ENCODE data around the gene DNAH7.

The DNAH7 gene

GRCh38 chr2:195730912-195731311, 337.7 kb downstream of the DNAH7 start:
- no peak for DNase-seq (ENCODE audit: low spot score)

DNA sequence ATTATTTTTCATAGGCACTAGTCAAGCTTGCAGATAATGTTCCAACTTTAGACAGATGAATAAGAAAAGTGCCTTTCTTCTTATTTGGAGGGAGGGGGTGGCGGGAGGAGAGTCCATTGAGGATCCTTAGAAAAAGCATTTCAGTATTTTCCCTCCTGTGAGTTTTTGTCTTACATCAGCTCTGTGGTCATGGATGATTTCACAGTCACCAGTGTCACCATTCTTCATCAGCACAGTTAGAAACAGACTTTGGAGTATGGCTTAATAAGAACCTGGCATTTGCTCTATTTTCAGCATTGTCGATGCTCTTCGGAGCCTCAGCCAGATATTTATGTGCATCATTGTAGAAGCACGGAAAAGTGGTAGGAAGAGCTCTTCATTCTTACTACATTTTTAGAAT, 341.5 kb downstream of the DNAH7 start:
- H3K4me2 ChIP-seq (ENCODE audit: insufficient read depth, low read length, poor library complexity, severe bottlenecking), result no peak overlapping the region
- H3K9me3 ChIP-seq (replicated peaks in 1 of 2; ENCODE audit: control insufficient read depth in 2 of 2, insufficient read depth in 1 of 2, low read depth in 1 of 2, low read length in 2 of 2), result no peaks in the 10 kb centered on the region
- peaks cover 6 to 79% of the 10 kb centered on the region in 2 donors for H3K36me3 ChIP-seq (replicated peaks in 1 of 2; ENCODE audit: control insufficient read depth in 2 of 2, insufficient read depth in 2 of 2, low read length in 2 of 2)
- H3K27me3 ChIP-seq (ENCODE audit: control insufficient read depth in 3 of 3, insufficient read depth in 3 of 3, low read depth in 1 of 3, low read length in 3 of 3), result no peaks in the 10 kb centered on the region
- H3K4ac ChIP-seq (ENCODE audit: low read length), result no peak overlapping the region
- no peak overlapping the region for H2BK12ac ChIP-seq (ENCODE audit: low read length)
- H3K79me1 ChIP-seq (ENCODE audit: low read depth, low read length), result no peaks in the 10 kb centered on the region
- no peak overlapping the region for H4K8ac ChIP-seq (ENCODE audit: low read depth, low read length)
- H3K27ac ChIP-seq (replicated peaks; ENCODE audit: low read length), result no peak overlapping the region
- WGBS, 2 donors (ENCODE audit: extremely low coverage in 2 of 2, insufficient read length in 2 of 2, insufficient replicate concordance in 1 of 2), result no CpG with 5 or more reads among the region's 4 CpGs
- H2AK5ac ChIP-seq (ENCODE audit: low read depth, low read length), result no peak overlapping the region
- H2BK120ac ChIP-seq (ENCODE audit: low read depth, low read length), result no peak overlapping the region
- H3K14ac ChIP-seq (ENCODE audit: low read length), result no peak overlapping the region
- no peak overlapping the region for H3K9ac ChIP-seq (ENCODE audit: low read depth, low read length, poor library complexity)
- H3K23ac ChIP-seq (ENCODE audit: low read depth, low read length, poor library complexity), result no peak overlapping the region
- H2BK15ac ChIP-seq (ENCODE audit: low read length), result no peak overlapping the region
- no peak for DNase-seq (ENCODE audit: low spot score)
- H3K4me3 ChIP-seq (ENCODE audit: low read length in 2 of 2), result no peak overlapping the region
- H3K4me1 ChIP-seq (ENCODE audit: control insufficient read depth in 2 of 2, insufficient read depth in 1 of 2, low read depth in 1 of 2, low read length in 2 of 2), result no peaks in the 10 kb centered on the region
- H2AFZ ChIP-seq (ENCODE audit: low read length), result no peak overlapping the region
- H2BK5ac ChIP-seq (ENCODE audit: low read length), result no peak overlapping the region
- no peak overlapping the region for H4K91ac ChIP-seq (ENCODE audit: low read depth, low read length, poor library complexity)
- no peak overlapping the region for H3K18ac ChIP-seq (ENCODE audit: low read length)

More at GRCh38 chr2:195730912-195731311, 337.7 kb downstream of the DNAH7 start:
- Histone ChIP-seq H3K4me2 (ENCODE audit: insufficient read depth, low read length, poor library complexity, severe bottlenecking) (no peak overlapping the region), H3K27me3 (ENCODE audit: control insufficient read depth in 3 of 3, insufficient read depth in 3 of 3, low read depth in 1 of 3, low read length in 3 of 3) (no peaks in the 10 kb centered on the region), H2BK120ac (ENCODE audit: low read depth, low read length) (no peak overlapping the region), H4K8ac (ENCODE audit: low read depth, low read length) (no peak overlapping the region), H2AFZ (ENCODE audit: low read length) (no peak overlapping the region), H3K4me1 (ENCODE audit: control insufficient read depth in 2 of 2, insufficient read depth in 1 of 2, low read depth in 1 of 2, low read length in 2 of 2) (no peaks in the 10 kb centered on the region), H3K36me3 (replicated peaks in 1 of 2; ENCODE audit: control insufficient read depth in 2 of 2, insufficient read depth in 2 of 2, low read length in 2 of 2) (peaks cover 10 to 72% of the 10 kb centered on the region in 2 donors), H2BK5ac (ENCODE audit: low read length) (no peak overlapping the region), H4K91ac (ENCODE audit: low read depth, low read length, poor library complexity) (no peak overlapping the region), H2BK15ac (ENCODE audit: low read length) (no peak overlapping the region), H3K23ac (ENCODE audit: low read depth, low read length, poor library complexity) (no peak overlapping the region), H3K79me1 (ENCODE audit: low read depth, low read length) (no peaks in the 10 kb centered on the region), H3K9ac (ENCODE audit: low read depth, low read length, poor library complexity) (no peak overlapping the region), H3K4ac (ENCODE audit: low read length) (no peak overlapping the region), H3K4me3 (ENCODE audit: low read length in 2 of 2) (no peak overlapping the region), H2BK12ac (ENCODE audit: low read length) (no peak overlapping the region), H2AK5ac (ENCODE audit: low read depth, low read length) (no peak overlapping the region), H3K27ac (replicated peaks; ENCODE audit: low read length) (no peak overlapping the region), H3K14ac (ENCODE audit: low read length) (no peak overlapping the region), H3K18ac (ENCODE audit: low read length) (no peak overlapping the region), H3K9me3 (replicated peaks in 1 of 2; ENCODE audit: control insufficient read depth in 2 of 2, insufficient read depth in 1 of 2, low read depth in 1 of 2, low read length in 2 of 2) (no peaks in the 10 kb centered on the region)
- WGBS, 2 donors (ENCODE audit: extremely low coverage in 2 of 2, insufficient read length in 2 of 2, insufficient replicate concordance in 1 of 2), result no CpG with 5 or more reads among the region's 3 CpGs

DNA sequence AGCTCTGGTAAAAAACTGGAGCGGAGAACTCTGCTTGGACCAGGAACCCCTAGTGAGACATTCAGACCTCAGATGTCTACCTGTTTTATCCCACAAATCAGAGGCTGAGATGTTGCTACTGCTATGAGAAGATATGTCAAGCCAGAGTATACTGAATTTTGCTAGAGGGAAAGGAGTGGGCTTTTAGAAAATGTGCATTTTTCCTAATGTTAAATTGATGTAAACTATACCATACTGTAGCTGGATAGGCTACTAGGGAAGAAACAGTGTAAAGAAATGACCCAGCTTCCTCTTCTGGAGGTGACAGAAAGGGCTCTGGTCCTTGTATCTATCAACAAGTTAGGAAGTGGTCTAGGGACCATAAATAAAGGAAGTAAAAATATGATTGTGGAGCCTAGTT, 346.6 kb downstream of the DNAH7 start:
- Histone ChIP-seq H2BK12ac (ENCODE audit: low read length) (no peak overlapping the region), H3K14ac (ENCODE audit: low read length) (no peak overlapping the region), H3K4ac (ENCODE audit: low read length) (no peak overlapping the region), H3K79me1 (ENCODE audit: low read depth, low read length) (no peaks in the 10 kb centered on the region), H2AFZ (ENCODE audit: low read length) (no peak overlapping the region), H3K18ac (ENCODE audit: low read length) (no peak overlapping the region), H2BK15ac (ENCODE audit: low read length) (no peak overlapping the region), H2AK5ac (ENCODE audit: low read depth, low read length) (no peak overlapping the region), H2BK5ac (ENCODE audit: low read length) (no peak overlapping the region), H3K36me3 (replicated peaks in 1 of 2; ENCODE audit: control insufficient read depth in 2 of 2, insufficient read depth in 2 of 2, low read length in 2 of 2) (peaks cover 5 to 78% of the 10 kb centered on the region in 2 donors), H3K4me2 (ENCODE audit: insufficient read depth, low read length, poor library complexity, severe bottlenecking) (no peak overlapping the region), H3K9ac (ENCODE audit: low read depth, low read length, poor library complexity) (no peak overlapping the region), H4K91ac (ENCODE audit: low read depth, low read length, poor library complexity) (no peak overlapping the region), H4K8ac (ENCODE audit: low read depth, low read length) (no peak overlapping the region), H3K27me3 (ENCODE audit: control insufficient read depth in 3 of 3, insufficient read depth in 3 of 3, low read depth in 1 of 3, low read length in 3 of 3) (no peaks in the 10 kb centered on the region), H3K27ac (replicated peaks; ENCODE audit: low read length) (no peak overlapping the region), H2BK120ac (ENCODE audit: low read depth, low read length) (no peak overlapping the region), H3K9me3 (replicated peaks in 1 of 2; ENCODE audit: control insufficient read depth in 2 of 2, insufficient read depth in 1 of 2, low read depth in 1 of 2, low read length in 2 of 2) (no peaks in the 10 kb centered on the region), H3K23ac (ENCODE audit: low read depth, low read length, poor library complexity) (no peak overlapping the region), H3K4me3 (ENCODE audit: low read length in 2 of 2) (no peak overlapping the region), H3K4me1 (ENCODE audit: control insufficient read depth in 2 of 2, insufficient read depth in 1 of 2, low read depth in 1 of 2, low read length in 2 of 2) (no peaks in the 10 kb centered on the region)
- WGBS, 2 donors (ENCODE audit: extremely low coverage in 2 of 2, insufficient read length in 2 of 2, insufficient replicate concordance in 1 of 2), result no CpG with 5 or more reads among the region's 1 CpG
- no peak for DNase-seq (ENCODE audit: low spot score)

GRCh38 chr2:195721042-195721441, 347.6 kb downstream of the DNAH7 start:
- Histone ChIP-seq H3K14ac (ENCODE audit: low read length) (no peak overlapping the region), H2BK5ac (ENCODE audit: low read length) (no peak overlapping the region), H3K79me1 (ENCODE audit: low read depth, low read length) (no peaks in the 10 kb centered on the region), H3K9ac (ENCODE audit: low read depth, low read length, poor library complexity) (no peak overlapping the region), H2BK120ac (ENCODE audit: low read depth, low read length) (no peak overlapping the region), H3K4me1 (ENCODE audit: control insufficient read depth in 2 of 2, insufficient read depth in 1 of 2, low read depth in 1 of 2, low read length in 2 of 2) (no peaks in the 10 kb centered on the region), H3K36me3 (replicated peaks in 1 of 2; ENCODE audit: control insufficient read depth in 2 of 2, insufficient read depth in 2 of 2, low read length in 2 of 2) (peaks cover 8 to 88% of the 10 kb centered on the region in 2 donors), H2BK15ac (ENCODE audit: low read length) (no peak overlapping the region), H3K9me3 (replicated peaks in 1 of 2; ENCODE audit: control insufficient read depth in 2 of 2, insufficient read depth in 1 of 2, low read depth in 1 of 2, low read length in 2 of 2) (no peaks in the 10 kb centered on the region), H3K27me3 (ENCODE audit: control insufficient read depth in 3 of 3, insufficient read depth in 3 of 3, low read depth in 1 of 3, low read length in 3 of 3) (no peaks in the 10 kb centered on the region), H4K91ac (ENCODE audit: low read depth, low read length, poor library complexity) (no peak overlapping the region), H3K4me2 (ENCODE audit: insufficient read depth, low read length, poor library complexity, severe bottlenecking) (no peak overlapping the region), H2AK5ac (ENCODE audit: low read depth, low read length) (no peak overlapping the region), H4K8ac (ENCODE audit: low read depth, low read length) (no peak overlapping the region), H3K23ac (ENCODE audit: low read depth, low read length, poor library complexity) (no peak overlapping the region), H3K4ac (ENCODE audit: low read length) (no peak overlapping the region), H3K27ac (replicated peaks; ENCODE audit: low read length) (no peak overlapping the region), H2AFZ (ENCODE audit: low read length) (no peak overlapping the region), H2BK12ac (ENCODE audit: low read length) (no peak overlapping the region), H3K18ac (ENCODE audit: low read length) (no peak overlapping the region), H3K4me3 (ENCODE audit: low read length in 2 of 2) (no peak overlapping the region)
- no peak for DNase-seq (ENCODE audit: low spot score)
- WGBS, 2 donors (ENCODE audit: extremely low coverage in 2 of 2, insufficient read length in 2 of 2, insufficient replicate concordance in 1 of 2), result no CpG with 5 or more reads among the region's 2 CpGs

Measured in neuronal stem cell (in vitro differentiated cells).